H9 (cell line): ENCODE data around the gene AKR7A2. TPM values are rescaled to one million over a fixed set of nuclear protein-coding genes. Genes with fewer than 3 reads are reported as not detected.

Experiments used
- DNase-seq: peaks from one replicate; pipeline ENCODE4 v3.0.0-alpha.2; 2017
- H2AFZ ChIP-seq: one replicate; pipeline ENCODE4 v1.6.1; 2013; ENCODE audit warnings: mild to moderate bottlenecking, low read length, control low read depth, moderate library complexity
- H2AK5ac ChIP-seq: 2 replicates; pipeline ENCODE4 v1.6.1; 2013; ENCODE audit warnings: low read length, control low read depth, mixed read lengths; ENCODE audit not compliant: insufficient read length
- H2BK120ac ChIP-seq: one replicate; pipeline ENCODE4 v1.6.1; 2013; ENCODE audit warnings: low read depth, mild to moderate bottlenecking, low read length, control low read depth, inconsistent platforms; ENCODE audit not compliant: poor library complexity, severe bottlenecking
- H2BK12ac ChIP-seq: 2 replicates; pipeline ENCODE4 v1.6.1; 2013; ENCODE audit warnings: low read length, control low read depth, mixed read lengths, low read depth; ENCODE audit not compliant: insufficient read length
- H2BK15ac ChIP-seq: 2 replicates; pipeline ENCODE4 v1.6.1; 2013; ENCODE audit warnings: low read depth, low read length, control low read depth
- H2BK20ac ChIP-seq: one replicate; pipeline ENCODE4 v1.6.1; 2013; ENCODE audit warnings: low read depth, mild to moderate bottlenecking, low read length, control low read depth, inconsistent platforms; ENCODE audit not compliant: poor library complexity, severe bottlenecking
- H2BK5ac ChIP-seq: 2 replicates; pipeline ENCODE4 v1.6.1; 2013; ENCODE audit warnings: low read length, control low read depth, mixed read lengths; ENCODE audit not compliant: insufficient read length
- H3K14ac ChIP-seq: 2 replicates; pipeline ENCODE4 v1.6.1; 2013; ENCODE audit warnings: low read length, control low read depth; ENCODE audit not compliant: insufficient read depth
- H3K18ac ChIP-seq: 2 replicates; pipeline ENCODE4 v1.6.1; 2013; ENCODE audit warnings: low read depth, mild to moderate bottlenecking, mixed read lengths, low read length, control low read depth; ENCODE audit not compliant: insufficient read length
- H3K23ac ChIP-seq: 2 replicates; pipeline ENCODE4 v1.6.1; 2013; ENCODE audit warnings: low read length, control low read depth, mixed read lengths, low read depth; ENCODE audit not compliant: insufficient read length
- H3K23me2 ChIP-seq: 2 replicates; pipeline ENCODE4 v1.6.1; 2013; ENCODE audit warnings: low read depth, mild to moderate bottlenecking, mixed read lengths, low read length, control low read depth; ENCODE audit not compliant: insufficient read length, poor library complexity, severe bottlenecking
- H3K27ac ChIP-seq: 2 replicates; pipeline ENCODE4 v1.5.1; 2013; ENCODE audit warnings: low read length, control low read depth, mixed read lengths, low read depth; ENCODE audit not compliant: insufficient read length
- H3K27me3 ChIP-seq: 2 replicates; pipeline ENCODE4 v1.6.1; 2013; ENCODE audit warnings: low read length, control low read depth, inconsistent platforms; ENCODE audit not compliant: insufficient read depth
- H3K4ac ChIP-seq: 2 replicates; pipeline ENCODE4 v1.6.1; 2013; ENCODE audit warnings: low read depth, mild to moderate bottlenecking, control low read depth, inconsistent platforms, low read length, moderate library complexity
- H3K4me1 ChIP-seq: 2 replicates; pipeline ENCODE4 v1.6.1; 2013; ENCODE audit warnings: low read length, control low read depth, inconsistent platforms; ENCODE audit not compliant: insufficient read depth
- H3K4me2 ChIP-seq: 2 replicates; pipeline ENCODE4 v1.6.1; 2013; ENCODE audit warnings: low read length, control low read depth, mixed read lengths; ENCODE audit not compliant: insufficient read length, insufficient read depth
- H3K56ac ChIP-seq: 2 replicates; pipeline ENCODE4 v1.6.1; 2013; ENCODE audit warnings: low read depth, mild to moderate bottlenecking, mixed read lengths, low read length, control low read depth; ENCODE audit not compliant: insufficient read length
- H3K79me1 ChIP-seq: 2 replicates; pipeline ENCODE4 v1.6.1; 2013; ENCODE audit warnings: low read depth, mild to moderate bottlenecking, moderate library complexity, low read length, control low read depth, inconsistent platforms; ENCODE audit not compliant: insufficient read depth, poor library complexity, severe bottlenecking
- H3K79me2 ChIP-seq: 2 replicates; pipeline ENCODE4 v1.6.1; 2013; ENCODE audit warnings: low read length, control low read depth, inconsistent platforms; ENCODE audit not compliant: insufficient read depth
- H3K9ac ChIP-seq: 2 replicates; pipeline ENCODE4 v1.6.1; 2013; ENCODE audit warnings: low read length, control low read depth, mixed read lengths; ENCODE audit not compliant: insufficient read length; ENCODE audit errors: extremely low read depth
- H3K9me3 ChIP-seq: one replicate; pipeline ENCODE4 v1.6.1; 2013; ENCODE audit warnings: low read depth, low read length, inconsistent platforms; ENCODE audit not compliant: control insufficient read depth
- H3T11ph ChIP-seq: one replicate; pipeline ENCODE4 v1.6.1; 2013; ENCODE audit warnings: mild to moderate bottlenecking, low read length, control low read depth, inconsistent platforms
- H4K20me1 ChIP-seq: one replicate; pipeline ENCODE4 v1.6.1; 2013; ENCODE audit not compliant: control insufficient read depth, insufficient read length, insufficient read depth
- H4K5ac ChIP-seq: 2 replicates; pipeline ENCODE4 v1.6.1; 2013; ENCODE audit warnings: low read depth, mild to moderate bottlenecking, mixed read lengths, low read length, control low read depth; ENCODE audit not compliant: insufficient read length
- H4K8ac ChIP-seq: replicated peaks from 2 replicates; pipeline ENCODE4 v1.6.1; 2013; ENCODE audit warnings: low read length, control low read depth, mixed read lengths, low read depth; ENCODE audit not compliant: insufficient read length
- H4K91ac ChIP-seq: 2 replicates; pipeline ENCODE4 v1.6.1; 2013; ENCODE audit warnings: low read depth, mild to moderate bottlenecking, moderate library complexity, mixed read lengths, low read length, control low read depth; ENCODE audit not compliant: insufficient read length
- H3K27ac Mint-ChIP-seq, 3 experiments: 2 replicates in 2 of 3; 3 replicates in 1 of 3; pipeline ENCODE4 v1.8.0; 2020 to 2021; ENCODE audit warnings: mixed read lengths in 3 of 3, mild to moderate bottlenecking in 1 of 3, moderate library complexity in 1 of 3
- H3K27me3 Mint-ChIP-seq: 2 replicates; pipeline ENCODE4 v1.8.0; 2021; ENCODE audit warnings: low read depth, mild to moderate bottlenecking, moderate library complexity, mixed read lengths
- H3K36me3 Mint-ChIP-seq, 3 experiments: 2 replicates in 2 of 3; 3 replicates in 1 of 3; pipeline ENCODE4 v1.8.0; 2020 to 2021; ENCODE audit warnings: low read depth in 3 of 3, mixed read lengths in 3 of 3; ENCODE audit not compliant: insufficient read depth in 1 of 3
- H3K4me1 Mint-ChIP-seq, 2 experiments: 2 replicates each; pipeline ENCODE4 v1.8.0; 2020; ENCODE audit warnings: mixed read lengths in 2 of 2
- H3K4me3 Mint-ChIP-seq, 2 experiments: 2 replicates in 1 of 2; 3 replicates in 1 of 2; pipeline ENCODE4 v1.8.0; 2020 to 2021; ENCODE audit warnings: mild to moderate bottlenecking in 2 of 2, mixed read lengths in 2 of 2, moderate library complexity in 1 of 2
- H3K9me3 Mint-ChIP-seq, 2 experiments: 2 replicates in 1 of 2; 3 replicates in 1 of 2; pipeline ENCODE4 v1.8.0; 2020; ENCODE audit warnings: mild to moderate bottlenecking in 2 of 2, mixed read lengths in 2 of 2, moderate library complexity in 1 of 2
- CTCF ChIP-seq: fragments of 200-600 bp; sonication (generic); conservative IDR thresholded peaks from 3 replicates; pipeline ENCODE4 v1.8.0; 2021; ENCODE audit warnings: antibody characterized with exemption, mild to moderate bottlenecking
- WGBS: extraction: QIAGEN DNeasy Blood & Tissue Kit; methylation state at CpG from one replicate; pipeline ENCODE4 v1.1.7; 2013; ENCODE audit warnings: missing lambda C conversion rate, low lambda C conversion rate, mixed read lengths; ENCODE audit not compliant: insufficient read length; ENCODE audit errors: extremely low coverage; 5-methylcytosine and 5-hydroxymethylcytosine counted together
- total RNA-seq: library from RNA; stranded (reverse); gene quantifications from 2 replicates; pipeline ENCODE4 v1.2.1, GENCODE V29; 2021

Gene AKR7A2
- total RNA-seq, 1 experiment from 2014 or later: 50.3 TPM

- no peak overlapping the region for H3K27ac Mint-ChIP-seq
- Histone ChIP-seq H4K20me1 (no peaks in the 10 kb centered on the region), H3K4me1 (no peaks in the 10 kb centered on the region), H2BK20ac (no peak overlapping the region), H2BK120ac (no peak overlapping the region), H4K5ac (no peak overlapping the region), H3K4me2 (no peak overlapping the region), H3K9ac (no peak overlapping the region), H2BK5ac (no peak overlapping the region), H4K91ac (no peak overlapping the region), H3K14ac (no peak overlapping the region), H3K27ac (no peak overlapping the region), H3T11ph (no peak overlapping the region), H4K8ac (no peak overlapping the region), H2BK15ac (no peak overlapping the region), H2AK5ac (no peak overlapping the region), H3K79me1 (no peaks in the 10 kb centered on the region), H3K27me3 (no peaks in the 10 kb centered on the region), H3K23me2 (peaks cover 8% of the 10 kb centered on the region), H3K79me2 (no peaks in the 10 kb centered on the region), H3K4ac (no peak overlapping the region), H3K56ac (no peak overlapping the region), H3K9me3 (no peaks in the 10 kb centered on the region), H2AFZ (no peak overlapping the region), H2BK12ac (no peak overlapping the region), H3K18ac (no peak overlapping the region), H3K23ac (no peak overlapping the region)
- H3K36me3 Mint-ChIP-seq: peaks cover 27 to 68% (median 57%) of the 10 kb centered on the region in 3 experiments
- no peaks in the 10 kb centered on the region for H3K9me3 Mint-ChIP-seq
- peaks cover 7 to 10% of the 10 kb centered on the region in 2 experiments for H3K4me1 Mint-ChIP-seq
- no peak overlapping the region for H3K4me3 Mint-ChIP-seq
- TF ChIP-seq CTCF: no peak
- no peaks in the 10 kb centered on the region; the same call in 1 of the 2 replicates for H3K27me3 Mint-ChIP-seq
- no peak for DNase-seq
- no CpG with 5 or more reads among the region's 6 CpGs for WGBS
These were observed 5.0 kb downstream of the AKR7A2 start for GRCh38 chr1:19306941-19307340.
